MM.1S (cell line): Measurements from ENCODE around the gene PLCB1.

Experiments used
- DNase-seq: peaks from one replicate; pipeline ENCODE4 v3.0.0-alpha.2; 2015
- H2AFZ ChIP-seq: fragments of 300-600 bp; sonication (generic); 2 replicates; pipeline ENCODE4 v1.6.0; 2016; ENCODE audit warnings: antibody characterized with exemption, low read length
- H3F3A ChIP-seq: fragments of 300-600 bp; sonication (generic); 2 replicates; pipeline ENCODE4 v1.6.1; 2016; ENCODE audit warnings: mild to moderate bottlenecking, antibody characterized with exemption, low read length, moderate library complexity, mixed read lengths; ENCODE audit not compliant: insufficient read depth
- H3K27ac ChIP-seq: fragments of 300-600 bp; sonication (generic); 2 replicates; pipeline ENCODE4 v1.5.1; 2016; ENCODE audit warnings: mild to moderate bottlenecking, low read length
- H3K27me3 ChIP-seq: fragments of 300-600 bp; sonication (generic); replicated peaks from 2 replicates; pipeline ENCODE4 v1.6.0; 2016; ENCODE audit warnings: low read length; ENCODE audit not compliant: insufficient read depth
- H3K36me3 ChIP-seq: fragments of 300-600 bp; sonication (generic); replicated peaks from 2 replicates; pipeline ENCODE4 v1.6.1; 2016; ENCODE audit warnings: mild to moderate bottlenecking, low read length, mixed read lengths; ENCODE audit not compliant: insufficient read depth
- H3K4me1 ChIP-seq: fragments of 300-600 bp; sonication (generic); 2 replicates; pipeline ENCODE4 v1.6.1; 2016; ENCODE audit warnings: low read length, mixed read lengths
- H3K4me2 ChIP-seq: fragments of 300-600 bp; sonication (generic); 2 replicates; pipeline ENCODE4 v1.6.0; 2016; ENCODE audit warnings: low read depth, low read length
- H3K4me3 ChIP-seq: fragments of 300-600 bp; sonication (generic); 2 replicates; pipeline ENCODE4 v1.5.1; 2016; ENCODE audit warnings: low read length, mixed read lengths
- H3K79me2 ChIP-seq: fragments of 300-600 bp; sonication (generic); 2 replicates; pipeline ENCODE4 v1.6.1; 2016; ENCODE audit warnings: mixed run types, low read length, mixed read lengths
- H3K9ac ChIP-seq: fragments of 300-600 bp; sonication (generic); 2 replicates; pipeline ENCODE4 v1.6.1; 2016; ENCODE audit warnings: low read length, mixed read lengths
- H3K9me2 ChIP-seq: fragments of 300-600 bp; sonication (generic); replicated peaks from 2 replicates; pipeline ENCODE4 v1.6.1; 2016; ENCODE audit warnings: mild to moderate bottlenecking, low read length, mixed read lengths; ENCODE audit not compliant: insufficient read depth
- H3K9me3 ChIP-seq: fragments of 300-600 bp; sonication (generic); replicated peaks from 2 replicates; pipeline ENCODE4 v1.6.1; 2016; ENCODE audit warnings: mild to moderate bottlenecking, low read length, mixed read lengths; ENCODE audit not compliant: insufficient read depth
- H4K20me1 ChIP-seq: fragments of 300-600 bp; sonication (generic); 2 replicates; pipeline ENCODE4 v1.6.1; 2016; ENCODE audit warnings: mild to moderate bottlenecking, low read length, moderate library complexity, mixed read lengths; ENCODE audit not compliant: insufficient read depth
- CTCF ChIP-seq: fragments of 300-600 bp; sonication (generic); IDR thresholded peaks from 2 replicates; pipeline ENCODE4 v1.5.1; 2016; ENCODE audit warnings: antibody characterized with exemption, low read length, mixed read lengths
- EZH2 ChIP-seq: fragments of 300-600 bp; sonication (generic); optimal IDR thresholded peaks from 2 replicates; pipeline ENCODE3; 2017; ENCODE audit warnings: low read depth, mild to moderate bottlenecking, antibody characterized with exemption, low read length, mixed read lengths
- EZH2phosphoT487 ChIP-seq: fragments of 300-600 bp; sonication (generic); IDR thresholded peaks from 2 replicates; pipeline ENCODE4 v1.6.1; 2018; ENCODE audit warnings: antibody characterized with exemption, low read length

The PLCB1 gene

DNA sequence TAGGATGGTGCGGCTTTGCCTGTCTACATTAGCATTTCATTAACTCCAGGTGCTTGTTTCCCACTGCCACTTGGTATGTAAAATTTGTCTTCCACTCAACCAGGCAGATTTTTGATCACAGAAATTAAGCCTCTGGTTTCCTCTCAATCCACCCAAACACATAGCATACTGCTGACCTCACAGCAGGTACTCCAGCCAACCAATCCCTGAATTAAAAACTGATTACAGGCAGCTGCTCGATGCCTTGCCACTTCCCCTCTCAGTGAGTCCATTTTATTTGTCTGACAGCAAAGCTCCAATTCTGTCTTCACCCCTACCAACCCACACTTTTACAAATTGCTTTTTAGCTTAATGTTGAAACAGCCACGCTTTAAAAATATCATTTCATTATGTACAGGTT is 95.2 kb downstream of the PLCB1 start:
- Histone ChIP-seq H3K4me3 (no peak overlapping the region), H3K9ac (no peak overlapping the region), H3K27me3 (no peaks in the 10 kb centered on the region), H3K9me3 (no peaks in the 10 kb centered on the region), H3K36me3 (no peaks in the 10 kb centered on the region), H3K79me2 (no peaks in the 10 kb centered on the region), H3F3A (no peaks in the 10 kb centered on the region), H3K9me2 (no peaks in the 10 kb centered on the region), H4K20me1 (no peaks in the 10 kb centered on the region), H3K4me2 (no peak overlapping the region), H3K4me1 (no peaks in the 10 kb centered on the region), H3K27ac (no peak overlapping the region), H2AFZ (no peak overlapping the region)
- no peak for DNase-seq
- no peak for TF ChIP-seq EZH2
- no peak for TF ChIP-seq CTCF
- TF ChIP-seq EZH2phosphoT487, result no peak

- Histone ChIP-seq H3K27ac (no peak overlapping the region), H3K4me2 (no peak overlapping the region), H2AFZ (no peak overlapping the region), H3K9ac (no peak overlapping the region), H4K20me1 (no peaks in the 10 kb centered on the region), H3K9me3 (no peaks in the 10 kb centered on the region), H3K4me1 (no peaks in the 10 kb centered on the region), H3K27me3 (no peaks in the 10 kb centered on the region), H3K4me3 (no peak overlapping the region), H3K9me2 (no peaks in the 10 kb centered on the region), H3K36me3 (no peaks in the 10 kb centered on the region), H3F3A (no peaks in the 10 kb centered on the region), H3K79me2 (no peaks in the 10 kb centered on the region)
- TF ChIP-seq EZH2 (no peak), EZH2phosphoT487 (no peak), CTCF (no peak)
- no peak for DNase-seq
Measured at GRCh38 chr20:8228315-8228714, 96.2 kb downstream of the PLCB1 start.

DNA sequence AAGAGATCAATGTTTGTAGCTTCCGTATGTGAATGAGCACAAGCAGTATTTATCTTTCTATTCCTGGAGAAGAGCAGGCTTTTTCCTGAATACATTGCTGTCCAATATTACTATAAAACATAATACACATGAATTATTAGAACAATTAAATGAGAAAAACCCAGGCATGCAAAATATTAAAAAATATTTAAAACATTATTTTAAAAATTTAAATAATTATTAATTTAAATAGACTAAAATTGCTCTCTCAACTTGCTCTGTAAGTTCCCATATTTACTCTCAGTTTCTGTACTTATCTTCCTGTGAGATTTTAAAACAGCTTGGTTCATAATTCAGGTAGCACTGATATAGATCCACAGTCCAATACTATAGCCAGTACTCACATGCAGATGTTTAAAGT is 97.0 kb downstream of the PLCB1 start:
- Histone ChIP-seq H3K36me3 (no peaks in the 10 kb centered on the region), H3K79me2 (no peaks in the 10 kb centered on the region), H2AFZ (no peak overlapping the region)

More for the DNA sequence above, 97.0 kb downstream of the PLCB1 start:
- no peaks in the 10 kb centered on the region for H3K9me3 ChIP-seq
- no peak overlapping the region for H3K4me3 ChIP-seq
- no peaks in the 10 kb centered on the region for H3K9me2 ChIP-seq
- DNase-seq, result no peak
- no peak overlapping the region for H3K9ac ChIP-seq
- no peaks in the 10 kb centered on the region for H3K4me1 ChIP-seq
- no peaks in the 10 kb centered on the region for H3K27me3 ChIP-seq
- H3F3A ChIP-seq, result no peaks in the 10 kb centered on the region
- H4K20me1 ChIP-seq, result no peaks in the 10 kb centered on the region
- TF ChIP-seq EZH2phosphoT487 (no peak), EZH2 (no peak), CTCF (no peak)
- H3K4me2 ChIP-seq, result no peak overlapping the region
- no peak overlapping the region for H3K27ac ChIP-seq
